Activated CD4-positive, alpha-beta memory T cell treated with anti-CD3 and anti-CD28 coated beads, Interleukin-2, amount 10 ng/mL, durations not matched to agents 7 days and 5 days (primary cell): ENCODE results near the gene NCKAP5. TPM values are rescaled to one million over a fixed set of nuclear protein-coding genes. Genes with fewer than 3 reads are reported as not detected.

ENCODE experiments used
- CTCF ChIA-PET: fragments of 350-600 bp; sonication (Branson Sonifier 250); formaldehyde crosslinking; loops from one replicate; lab custom pipeline; 2021; ENCODE audit warnings: antibody characterized with exemption, inconsistent platforms; lab: Charles Lee
- POLR2A ChIA-PET: fragments of 350-600 bp; sonication (Branson Sonifier 250); formaldehyde crosslinking; loops from one replicate; lab custom pipeline; 2021; ENCODE audit warnings: antibody characterized with exemption; lab: Charles Lee
- DNase-seq: peaks from one replicate; pipeline ENCODE4 v3.0.0-alpha.2; 2020
- H3K27ac Mint-ChIP-seq: one replicate; pipeline ENCODE4 v1.8.0; 2021; ENCODE audit warnings: mild to moderate bottlenecking, mixed read lengths
- H3K27me3 Mint-ChIP-seq: one replicate; pipeline ENCODE4 v1.8.0; 2021; ENCODE audit warnings: mixed read lengths
- H3K36me3 Mint-ChIP-seq: one replicate; pipeline ENCODE4 v1.8.0; 2021; ENCODE audit warnings: low read depth, mixed read lengths
- H3K4me1 Mint-ChIP-seq: one replicate; pipeline ENCODE4 v1.8.0; 2021; ENCODE audit warnings: mixed read lengths
- H3K4me3 Mint-ChIP-seq: one replicate; pipeline ENCODE4 v1.8.0; 2021; ENCODE audit warnings: mild to moderate bottlenecking, mixed read lengths
- H3K9me3 Mint-ChIP-seq: one replicate; pipeline ENCODE4 v1.8.0; 2021; ENCODE audit warnings: mixed read lengths
- total RNA-seq, 2 experiments: library from RNA; stranded (reverse); gene quantifications; one replicate each; pipeline ENCODE4 v1.2.3, GENCODE V29; 2021

Gene NCKAP5
- total RNA-seq, 2 experiments from 2014 or later: not detected

GRCh38 chr2:133204421-133204820, 363.8 kb downstream of the NCKAP5 start:
- no peak for DNase-seq
- H3K4me1 Mint-ChIP-seq: no peaks in the 10 kb centered on the region
- H3K36me3 Mint-ChIP-seq: no peaks in the 10 kb centered on the region
- H3K27me3 Mint-ChIP-seq: no peaks in the 10 kb centered on the region
- CTCF ChIA-PET: no interaction called here
- no peak overlapping the region for H3K4me3 Mint-ChIP-seq
- no peak overlapping the region for H3K27ac Mint-ChIP-seq
- POLR2A ChIA-PET: no interaction called here
- peaks cover 1% of the 10 kb centered on the region for H3K9me3 Mint-ChIP-seq

GRCh38 chr2:133200684-133201421, 367.4 kb downstream of the NCKAP5 start:
- DNase-seq: no peak
- ChIA-PET POLR2A (no interaction called here), CTCF (no interaction called here)
- Mint-ChIP-seq H3K4me1 (no peaks in the 10 kb centered on the region), H3K27me3 (no peaks in the 10 kb centered on the region), H3K36me3 (no peaks in the 10 kb centered on the region), H3K4me3 (no peak overlapping the region), H3K9me3 (peaks cover 1% of the 10 kb centered on the region), H3K27ac (no peak overlapping the region)

GRCh38 chr2:133198678-133199077, 369.6 kb downstream of the NCKAP5 start:
- Mint-ChIP-seq H3K4me1 (no peaks in the 10 kb centered on the region), H3K4me3 (no peak overlapping the region), H3K27ac (no peak overlapping the region), H3K27me3 (no peaks in the 10 kb centered on the region), H3K9me3 (peaks cover 1% of the 10 kb centered on the region), H3K36me3 (no peaks in the 10 kb centered on the region)
- POLR2A ChIA-PET: no interaction called here
- DNase-seq: no peak
- CTCF ChIA-PET: no interaction called here

GRCh38 chr2:133197156-133197555, 371.1 kb downstream of the NCKAP5 start:
- CTCF ChIA-PET: no interaction called here
- Mint-ChIP-seq H3K27ac (no peak overlapping the region), H3K4me3 (no peak overlapping the region), H3K27me3 (no peaks in the 10 kb centered on the region), H3K4me1 (no peaks in the 10 kb centered on the region), H3K36me3 (no peaks in the 10 kb centered on the region), H3K9me3 (peaks cover 1% of the 10 kb centered on the region)
- POLR2A ChIA-PET: no interaction called here
- no peak for DNase-seq

GRCh38 chr2:133194777-133195335, 373.4 kb downstream of the NCKAP5 start:
- Mint-ChIP-seq H3K4me3 (no peak overlapping the region), H3K4me1 (no peaks in the 10 kb centered on the region), H3K27me3 (no peaks in the 10 kb centered on the region), H3K36me3 (no peaks in the 10 kb centered on the region), H3K27ac (no peak overlapping the region), H3K9me3 (no peaks in the 10 kb centered on the region)
- ChIA-PET CTCF (no interaction called here), POLR2A (no interaction called here)
- DNase-seq: no peak

- DNase-seq: no peak
- POLR2A ChIA-PET: no interaction called here
- H3K27ac Mint-ChIP-seq: no peak overlapping the region
- CTCF ChIA-PET: no interaction called here
- H3K4me1 Mint-ChIP-seq: no peaks in the 10 kb centered on the region
- H3K36me3 Mint-ChIP-seq: no peaks in the 10 kb centered on the region
- H3K4me3 Mint-ChIP-seq: no peak overlapping the region
- no peaks in the 10 kb centered on the region for H3K9me3 Mint-ChIP-seq
- H3K27me3 Mint-ChIP-seq: no peaks in the 10 kb centered on the region
These were observed 374.0 kb downstream of the NCKAP5 start for GRCh38 chr2:133194362-133194655.

- Mint-ChIP-seq H3K4me1 (no peaks in the 10 kb centered on the region), H3K4me3 (no peak overlapping the region), H3K27ac (no peak overlapping the region), H3K9me3 (no peaks in the 10 kb centered on the region), H3K36me3 (no peaks in the 10 kb centered on the region), H3K27me3 (no peaks in the 10 kb centered on the region)
- ChIA-PET POLR2A (no interaction called here), CTCF (no interaction called here)
- no peak for DNase-seq
These were observed 374.5 kb downstream of the NCKAP5 start for GRCh38 chr2:133193544-133194361.

GRCh38 chr2:133192028-133192427, 376.2 kb downstream of the NCKAP5 start:
- CTCF ChIA-PET: no interaction called here
- no peak for DNase-seq
- no peak overlapping the region for H3K4me3 Mint-ChIP-seq
- POLR2A ChIA-PET: no interaction called here
- no peak overlapping the region for H3K27ac Mint-ChIP-seq
- no peaks in the 10 kb centered on the region for H3K36me3 Mint-ChIP-seq
- no peaks in the 10 kb centered on the region for H3K4me1 Mint-ChIP-seq
- H3K27me3 Mint-ChIP-seq: no peaks in the 10 kb centered on the region
- peaks cover 5% of the 10 kb centered on the region for H3K9me3 Mint-ChIP-seq

GRCh38 chr2:133177196-133177595, 391.1 kb downstream of the NCKAP5 start:
- POLR2A ChIA-PET: no interaction called here
- CTCF ChIA-PET: no interaction called here
- H3K9me3 Mint-ChIP-seq: no peaks in the 10 kb centered on the region
- H3K27me3 Mint-ChIP-seq: no peaks in the 10 kb centered on the region
- H3K4me3 Mint-ChIP-seq: no peak overlapping the region
- H3K27ac Mint-ChIP-seq: no peak overlapping the region
- no peaks in the 10 kb centered on the region for H3K36me3 Mint-ChIP-seq
- H3K4me1 Mint-ChIP-seq: no peaks in the 10 kb centered on the region
- DNase-seq: no peak

GRCh38 chr2:133175926-133176325, 392.3 kb downstream of the NCKAP5 start:
- H3K4me3 Mint-ChIP-seq: no peak overlapping the region

GRCh38 chr2:133173224-133173623, 395.0 kb downstream of the NCKAP5 start:
- Mint-ChIP-seq H3K9me3 (no peaks in the 10 kb centered on the region), H3K4me3 (no peak overlapping the region), H3K36me3 (no peaks in the 10 kb centered on the region), H3K27me3 (no peaks in the 10 kb centered on the region), H3K27ac (no peak overlapping the region), H3K4me1 (no peaks in the 10 kb centered on the region)
- ChIA-PET POLR2A (no interaction called here), CTCF (no interaction called here)
- no peak for DNase-seq

More at GRCh38 chr2:133175926-133176325, 392.3 kb downstream of the NCKAP5 start:
- Mint-ChIP-seq H3K36me3 (no peaks in the 10 kb centered on the region), H3K9me3 (no peaks in the 10 kb centered on the region), H3K27me3 (no peaks in the 10 kb centered on the region), H3K4me1 (no peaks in the 10 kb centered on the region), H3K27ac (no peak overlapping the region)
- ChIA-PET POLR2A (no interaction called here), CTCF (no interaction called here)
- no peak for DNase-seq

GRCh38 chr2:133171393-133172004, 396.8 kb downstream of the NCKAP5 start:
- CTCF ChIA-PET: interaction anchor here (1.0 kb wide), 1 partner anchor 624 kb away, joined by 7 read pairs; no protein-coding TSS in a partner anchor
- DNase-seq: no peak
- no peaks in the 10 kb centered on the region for H3K4me1 Mint-ChIP-seq

GRCh38 chr2:133169274-133169912, 398.9 kb downstream of the NCKAP5 start:
- ChIA-PET CTCF (no interaction called here), POLR2A (no interaction called here)
- no peaks in the 10 kb centered on the region for H3K9me3 Mint-ChIP-seq
- no peaks in the 10 kb centered on the region for H3K27me3 Mint-ChIP-seq
- H3K36me3 Mint-ChIP-seq: no peaks in the 10 kb centered on the region
- H3K4me3 Mint-ChIP-seq: no peak overlapping the region
- no peak overlapping the region for H3K27ac Mint-ChIP-seq
- no peaks in the 10 kb centered on the region for H3K4me1 Mint-ChIP-seq
- no peak for DNase-seq

More at GRCh38 chr2:133171393-133172004, 396.8 kb downstream of the NCKAP5 start:
- Mint-ChIP-seq H3K9me3 (no peaks in the 10 kb centered on the region), H3K36me3 (no peaks in the 10 kb centered on the region), H3K4me3 (no peak overlapping the region), H3K27me3 (no peaks in the 10 kb centered on the region), H3K27ac (no peak overlapping the region)
- POLR2A ChIA-PET: no interaction called here
